Fibroblast of the aortic adventitia (primary cell): ENCODE data around the gene UGT1A8. TPM values are rescaled to one million over a fixed set of nuclear protein-coding genes. Genes with fewer than 3 reads are reported as not detected.

Experiments used
- DNase-seq: peaks from one replicate; pipeline ENCODE4 v3.0.0-alpha.2; 2010; ENCODE audit warnings: low read depth
- H3K4me3 ChIP-seq: 2 replicates; pipeline ENCODE4 v1.5.1; 2011; ENCODE audit warnings: low read depth, mild to moderate bottlenecking, control low read depth, low read length, moderate library complexity
- CTCF ChIP-seq: IDR thresholded peaks from 2 replicates; pipeline ENCODE4 v1.5.1; 2011; ENCODE audit warnings: mild to moderate bottlenecking, low read length, control low read depth, inconsistent platforms; ENCODE audit not compliant: insufficient read depth
- total RNA-seq: library from RNA; depleted of rRNA; stranded (reverse); fragments of >200 nt; gene quantifications from 2 replicates; pipeline ENCODE4 v1.2.3, GENCODE V29; 2012; ENCODE audit warnings: low replicate concordance

Gene UGT1A8
- total RNA-seq, 1 donor, result 0.09 TPM

- no peak for DNase-seq
- no peak overlapping the region for H3K4me3 ChIP-seq
- TF ChIP-seq CTCF, result no peak
Measured at GRCh38 chr2:233821709-233822100, 204.3 kb downstream of the UGT1A8 start.

- no peak for DNase-seq
- no peak for TF ChIP-seq CTCF
- no peak overlapping the region for H3K4me3 ChIP-seq
Measured at GRCh38 chr2:233822101-233822771, 204.8 kb downstream of the UGT1A8 start.

Other genes starting within 250 kb of the UGT1A8 start
- gene USP40, start 50.9 kb upstream of the UGT1A8 start, total RNA-seq, result 40.2 and 75.5 TPM in 2 replicates
- gene UGT1A10, start 18.8 kb downstream of the UGT1A8 start, total RNA-seq, result 0.41 TPM in 1 of 2 replicates, not detected in the other
- gene UGT1A9, start 54.3 kb downstream of the UGT1A8 start, total RNA-seq, result not detected in 2 replicates
- gene UGT1A7, start 64.3 kb downstream of the UGT1A8 start, total RNA-seq, result not detected in 2 replicates
- gene UGT1A6, start 75.3 kb downstream of the UGT1A8 start, total RNA-seq, result 0.09 TPM in 1 of 2 replicates, not detected in the other
- not detected in 2 replicates for gene UGT1A5, start 95.3 kb downstream of the UGT1A8 start, total RNA-seq
- not detected in 2 replicates for gene UGT1A4, start 101.1 kb downstream of the UGT1A8 start, total RNA-seq
- gene UGT1A3, start 111.4 kb downstream of the UGT1A8 start, total RNA-seq, result not detected in 2 replicates
- not detected in 2 replicates for gene UGT1A1, start 142.6 kb downstream of the UGT1A8 start, total RNA-seq
- gene MROH2A, start 160.7 kb downstream of the UGT1A8 start, total RNA-seq, result under 0.01 TPM in 1 of 2 replicates, not detected in the other
- gene HJURP, start 236.9 kb downstream of the UGT1A8 start, total RNA-seq, result 1.1 and 34.9 TPM in 2 replicates